Immature natural killer cell (primary cell): ENCODE results near the gene RNH1. TPM values are rescaled to one million over a fixed set of nuclear protein-coding genes. Genes with fewer than 3 reads are reported as not detected.
A peak's percentile ranks its signal among the peaks of the same experiment; 100 is the strongest.

Source experiments
- DNase-seq, 3 donors: peaks; one replicate each; pipeline ENCODE4 v3.0.0; 2022; ENCODE audit warnings: mixed read lengths in 1 of 3
- H3K27ac Mint-ChIP-seq, 6 donors: one replicate each; pipeline ENCODE4 v1.8.0; 2020; ENCODE audit warnings: mixed read lengths in 6 of 6, mild to moderate bottlenecking in 5 of 6, inconsistent platforms in 4 of 6, moderate library complexity in 3 of 6
- H3K27me3 Mint-ChIP-seq, 3 donors: one replicate each; pipeline ENCODE4 v1.8.0; 2020 to 2021; ENCODE audit warnings: low read depth in 3 of 3, mild to moderate bottlenecking in 3 of 3, mixed read lengths in 3 of 3, moderate library complexity in 3 of 3, inconsistent platforms in 1 of 3
- H3K36me3 Mint-ChIP-seq, 3 donors: one replicate each; pipeline ENCODE4 v1.8.0; 2020; ENCODE audit warnings: mixed read lengths in 3 of 3, inconsistent platforms in 2 of 3, mild to moderate bottlenecking in 2 of 3
- H3K4me1 Mint-ChIP-seq, 2 donors: one replicate each; pipeline ENCODE4 v1.8.0; 2020; ENCODE audit warnings: inconsistent platforms in 2 of 2, mild to moderate bottlenecking in 2 of 2, mixed read lengths in 2 of 2, moderate library complexity in 1 of 2
- H3K4me3 Mint-ChIP-seq, 5 donors: one replicate each; pipeline ENCODE4 v1.8.0; 2020; ENCODE audit warnings: mild to moderate bottlenecking in 5 of 5, mixed read lengths in 5 of 5, inconsistent platforms in 3 of 5, moderate library complexity in 3 of 5
- H3K9me3 Mint-ChIP-seq, 6 donors: one replicate each; pipeline ENCODE4 v1.8.0; 2020; ENCODE audit warnings: mild to moderate bottlenecking in 6 of 6, mixed read lengths in 6 of 6, inconsistent platforms in 4 of 6, moderate library complexity in 3 of 6
- polyA plus RNA-seq, 3 donors: library from polyadenylated mRNA; unstranded; fragments of 300-500 nt; fragmentation: Illumina TruSeq; gene quantifications; one replicate each; pipeline ENCODE4 v1.2.3, GENCODE V29; 2021

Gene RNH1
- polyA plus RNA-seq, 3 donors from 2014 or later: 164 to 180 (median 168) TPM

- H3K4me1 Mint-ChIP-seq: no peaks in the 10 kb centered on the region
Observed at GRCh38 chr11:545171-545570, 38.1 kb upstream of the RNH1 start.

GRCh38 chr11:544817-545166 is 37.8 kb upstream of the RNH1 start:
- Mint-ChIP-seq H3K27me3 (peaks cover 0 to 2% (median 0%) of the 10 kb centered on the region in 3 donors), H3K9me3 (peaks cover 0 to 2% (median 0%) of the 10 kb centered on the region in 6 donors), H3K36me3 (no peaks in the 10 kb centered on the region), H3K4me3 (no peak overlapping the region), H3K4me1 (no peaks in the 10 kb centered on the region), H3K27ac (no peak overlapping the region)
- DNase-seq: no peak

More at GRCh38 chr11:545171-545570, 38.1 kb upstream of the RNH1 start:
- DNase-seq: no peak
- no peaks in the 10 kb centered on the region for H3K36me3 Mint-ChIP-seq
- H3K27ac Mint-ChIP-seq: no peak overlapping the region
- H3K27me3 Mint-ChIP-seq: peaks cover 0 to 2% (median 0%) of the 10 kb centered on the region in 3 donors
- H3K9me3 Mint-ChIP-seq: peaks cover 0 to 2% (median 0%) of the 10 kb centered on the region in 6 donors
- H3K4me3 Mint-ChIP-seq: no peak overlapping the region

- Mint-ChIP-seq H3K4me3 (no peak overlapping the region), H3K36me3 (no peaks in the 10 kb centered on the region), H3K4me1 (peaks cover under 1 to 14% of the 10 kb centered on the region in 2 donors), H3K27me3 (peaks cover 2 to 6% (median 4%) of the 10 kb centered on the region in 3 donors), H3K27ac (no peak overlapping the region), H3K9me3 (peaks cover 0 to 2% (median 0%) of the 10 kb centered on the region in 6 donors)
- no peak for DNase-seq
Observed at GRCh38 chr11:541433-541885, 34.4 kb upstream of the RNH1 start.

GRCh38 chr11:540583-541432 is 33.8 kb upstream of the RNH1 start:
- Mint-ChIP-seq H3K4me3 (no peak overlapping the region), H3K36me3 (no peaks in the 10 kb centered on the region), H3K27me3 (peaks cover 4 to 11% (median 5%) of the 10 kb centered on the region in 3 donors), H3K4me1 (peaks cover 6 to 18% of the 10 kb centered on the region in 2 donors), H3K9me3 (no peaks in the 10 kb centered on the region), H3K27ac (no peak overlapping the region)
- no peak for DNase-seq

- H3K4me3 Mint-ChIP-seq: no peak overlapping the region
- peaks cover 4 to 8% (median 5%) of the 10 kb centered on the region in 3 donors for H3K27me3 Mint-ChIP-seq
- H3K4me1 Mint-ChIP-seq: peaks cover 6 to 18% of the 10 kb centered on the region in 2 donors
- no peak for DNase-seq
- no peaks in the 10 kb centered on the region for H3K36me3 Mint-ChIP-seq
- no peaks in the 10 kb centered on the region for H3K9me3 Mint-ChIP-seq
- peak overlapping the region in 1 of 6 donors; percentile 17 for H3K27ac Mint-ChIP-seq
Observed at GRCh38 chr11:539971-540481, 33.0 kb upstream of the RNH1 start.

- peak overlapping the region in 4 of 6 donors; percentile 21 to 83 (median 36) for H3K27ac Mint-ChIP-seq
- H3K27me3 Mint-ChIP-seq: peaks cover 4 to 8% (median 5%) of the 10 kb centered on the region in 3 donors
- no peaks in the 10 kb centered on the region for H3K9me3 Mint-ChIP-seq
- peak overlapping the region in 2 of 5 donors; percentile 21 to 64 for H3K4me3 Mint-ChIP-seq
- H3K4me1 Mint-ChIP-seq: peaks cover 6 to 18% of the 10 kb centered on the region in 2 donors
- H3K36me3 Mint-ChIP-seq: no peaks in the 10 kb centered on the region
- DNase-seq: no peak
Observed at GRCh38 chr11:538431-539051, 31.5 kb upstream of the RNH1 start.

GRCh38 chr11:537622-538430 is 30.8 kb upstream of the RNH1 start:
- Mint-ChIP-seq H3K27me3 (peaks cover 4 to 8% (median 5%) of the 10 kb centered on the region in 3 donors), H3K4me1 (peaks cover 6 to 18% of the 10 kb centered on the region in 2 donors), H3K36me3 (no peaks in the 10 kb centered on the region), H3K27ac (peak overlapping the region; percentile 23 to 83 (median 55)), H3K9me3 (no peaks in the 10 kb centered on the region), H3K4me3 (peak overlapping the region; percentile 59 to 73 (median 61))
- no peak for DNase-seq

GRCh38 chr11:536841-537621 is 30.0 kb upstream of the RNH1 start, which contains the start of gene LRRC56:
Gene LRRC56 (plus strand): TSS chr11:537527. CDS start chr11:540685, 3,158 bp downstream.
- Mint-ChIP-seq H3K4me3 (peak within 1 kb of the TSS; percentile 86 to 95 (median 92)), H3K36me3 (no peaks in the 10 kb centered on the region), H3K27ac (peak within 1 kb of the TSS; percentile 91 to 96 (median 94)), H3K27me3 (peaks cover 4 to 8% (median 5%) of the 10 kb centered on the region in 3 donors), H3K4me1 (peaks cover 6 to 18% of the 10 kb centered on the region in 2 donors), H3K9me3 (no peaks in the 10 kb centered on the region)
- DNase-seq: peak; percentile 87 to 90 (median 89)

- Mint-ChIP-seq H3K27ac (peak within 1 kb of the TSS; percentile 91 to 96 (median 94)), H3K27me3 (peaks cover 4 to 8% (median 5%) of the 10 kb centered on the region in 3 donors), H3K4me1 (peaks cover 6 to 20% of the 10 kb centered on the region in 2 donors)
Observed at GRCh38 chr11:535519-536454, 28.7 kb upstream of the RNH1 start, which contains the start of gene HRAS. Gene HRAS (minus strand): TSS chr11:535576.

GRCh38 chr11:535210-535518 is 28.1 kb upstream of the RNH1 start:
- H3K27me3 Mint-ChIP-seq: peaks cover 4 to 8% (median 5%) of the 10 kb centered on the region in 3 donors
- H3K4me3 Mint-ChIP-seq: peak overlapping the region in 1 of 5 donors; percentile 12
- H3K36me3 Mint-ChIP-seq: no peaks in the 10 kb centered on the region
- DNase-seq: no peak
- no peak overlapping the region for H3K27ac Mint-ChIP-seq
- H3K4me1 Mint-ChIP-seq: peaks cover 6 to 20% of the 10 kb centered on the region in 2 donors
- H3K9me3 Mint-ChIP-seq: no peaks in the 10 kb centered on the region

More at GRCh38 chr11:535519-536454, 28.7 kb upstream of the RNH1 start, which contains the start of gene HRAS:
- H3K9me3 Mint-ChIP-seq: no peaks in the 10 kb centered on the region
- H3K4me3 Mint-ChIP-seq: peak within 1 kb of the TSS; percentile 86 to 95 (median 92)
- H3K36me3 Mint-ChIP-seq: no peaks in the 10 kb centered on the region
- DNase-seq: peak; percentile 95 to 97 (median 97)

GRCh38 chr11:534396-535209 is 27.6 kb upstream of the RNH1 start:
- DNase-seq: peak in 2 of 3 donors; percentile 18 to 32
- H3K27me3 Mint-ChIP-seq: peaks cover 4 to 8% (median 5%) of the 10 kb centered on the region in 3 donors
- no peaks in the 10 kb centered on the region for H3K9me3 Mint-ChIP-seq
- H3K27ac Mint-ChIP-seq: no peak overlapping the region
- peak overlapping the region; percentile 30 to 63 (median 55) for H3K4me3 Mint-ChIP-seq
- H3K4me1 Mint-ChIP-seq: peaks cover 6 to 20% of the 10 kb centered on the region in 2 donors
- no peaks in the 10 kb centered on the region for H3K36me3 Mint-ChIP-seq
